ENCODE data around the gene SNX20. TPM values are rescaled to one million over a fixed set of nuclear protein-coding genes. Genes with fewer than 3 reads are reported as not detected.

Gene SNX20
- total and polyA plus RNA-seq, 10 donors = 17.6 to 50.5 (median 31.5) TPM

- intact Hi-C loops (cut with DNase I; ENCODE audit: low total_unique reads) = no loop called here
- H3K4me1 ChIP-seq = no peaks in the 10 kb centered on the region
- H3K27ac ChIP-seq = no peak overlapping the region
- no peak for DNase-seq
- no peaks in the 10 kb centered on the region for H3K9me3 ChIP-seq
- WGBS, 5 donors = 94 to 96% (median 95%) methylated on average over 5 of the region's 5 CpGs
- no peaks in the 10 kb centered on the region for H3K36me3 ChIP-seq
- TF ChIP-seq POLR2A (IDR thresholded peaks at IDR 0.05) (no peak), POLR2AphosphoS5 (IDR thresholded peaks at IDR 0.05) (no peak)
- TF ChIP-seq, protein P1, sequence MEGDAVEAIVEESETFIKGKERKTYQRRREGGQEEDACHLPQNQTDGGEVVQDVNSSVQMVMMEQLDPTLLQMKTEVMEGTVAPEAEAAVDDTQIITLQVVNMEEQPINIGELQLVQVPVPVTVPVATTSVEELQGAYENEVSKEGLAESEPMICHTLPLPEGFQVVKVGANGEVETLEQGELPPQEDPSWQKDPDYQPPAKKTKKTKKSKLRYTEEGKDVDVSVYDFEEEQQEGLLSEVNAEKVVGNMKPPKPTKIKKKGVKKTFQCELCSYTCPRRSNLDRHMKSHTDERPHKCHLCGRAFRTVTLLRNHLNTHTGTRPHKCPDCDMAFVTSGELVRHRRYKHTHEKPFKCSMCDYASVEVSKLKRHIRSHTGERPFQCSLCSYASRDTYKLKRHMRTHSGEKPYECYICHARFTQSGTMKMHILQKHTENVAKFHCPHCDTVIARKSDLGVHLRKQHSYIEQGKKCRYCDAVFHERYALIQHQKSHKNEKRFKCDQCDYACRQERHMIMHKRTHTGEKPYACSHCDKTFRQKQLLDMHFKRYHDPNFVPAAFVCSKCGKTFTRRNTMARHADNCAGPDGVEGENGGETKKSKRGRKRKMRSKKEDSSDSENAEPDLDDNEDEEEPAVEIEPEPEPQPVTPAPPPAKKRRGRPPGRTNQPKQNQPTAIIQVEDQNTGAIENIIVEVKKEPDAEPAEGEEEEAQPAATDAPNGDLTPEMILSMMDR (IDR thresholded peaks at IDR 0.05 in 8 of 11, conservative IDR thresholded peaks at IDR 0.05 in 3 of 11) = no peak
- H3K4me3 ChIP-seq = no peak overlapping the region
- H3K27me3 ChIP-seq (replicated peaks in 1 of 7) = peaks cover 0 to 13% (median 0%) of the 10 kb centered on the region in 7 donors
Observed at GRCh38 chr16:50642349-50642748, 38.8 kb downstream of the SNX20 start.

- Histone ChIP-seq H3K36me3 (no peaks in the 10 kb centered on the region), H3K4me3 (no peak overlapping the region), H3K4me1 (no peaks in the 10 kb centered on the region), H3K27me3 (replicated peaks in 1 of 7) (peaks cover 0 to 13% (median 0%) of the 10 kb centered on the region in 7 donors), H3K27ac (no peak overlapping the region), H3K9me3 (no peaks in the 10 kb centered on the region)
- no peak for DNase-seq
- intact Hi-C loops (cut with DNase I; ENCODE audit: low total_unique reads) = no loop called here
- 84 to 91% (median 89%) methylated on average over 4 of the region's 4 CpGs for WGBS, 5 donors
- TF ChIP-seq POLR2AphosphoS5 (IDR thresholded peaks at IDR 0.05) (no peak), POLR2A (IDR thresholded peaks at IDR 0.05) (no peak)
- TF ChIP-seq, protein P1 (IDR thresholded peaks at IDR 0.05 in 8 of 11, conservative IDR thresholded peaks at IDR 0.05 in 3 of 11) = no peak
Observed at GRCh38 chr16:50641818-50642187, 39.3 kb downstream of the SNX20 start.

GRCh38 chr16:50640919-50641817, 39.9 kb downstream of the SNX20 start:
- no peak for DNase-seq
- H3K27me3 ChIP-seq (replicated peaks in 1 of 7) = peaks cover 0 to 13% (median 0%) of the 10 kb centered on the region in 7 donors
- H3K4me1 ChIP-seq = no peaks in the 10 kb centered on the region
- intact Hi-C loops (cut with DNase I; ENCODE audit: low total_unique reads) = no loop called here
- H3K27ac ChIP-seq = no peak overlapping the region
- 69 to 78% (median 74%) methylated on average over 12 to 15 of the region's 15 CpGs for WGBS, 5 donors
- no peaks in the 10 kb centered on the region for H3K9me3 ChIP-seq
- H3K4me3 ChIP-seq = no peak overlapping the region
- no peaks in the 10 kb centered on the region for H3K36me3 ChIP-seq
- TF ChIP-seq, protein P1 (IDR thresholded peaks at IDR 0.05 in 8 of 11, conservative IDR thresholded peaks at IDR 0.05 in 3 of 11) = no peak
- no peak for TF ChIP-seq POLR2A (IDR thresholded peaks at IDR 0.05)
- no peak for TF ChIP-seq POLR2AphosphoS5 (IDR thresholded peaks at IDR 0.05)

- H3K36me3 ChIP-seq = no peaks in the 10 kb centered on the region
- intact Hi-C loops (cut with DNase I; ENCODE audit: low total_unique reads) = no loop called here
- DNase-seq = no peak
- TF ChIP-seq POLR2A (IDR thresholded peaks at IDR 0.05) (no peak), POLR2AphosphoS5 (IDR thresholded peaks at IDR 0.05) (no peak)
- TF ChIP-seq, protein P1 (IDR thresholded peaks at IDR 0.05 in 8 of 11, conservative IDR thresholded peaks at IDR 0.05 in 3 of 11) = no peak
- no peak overlapping the region for H3K27ac ChIP-seq
- H3K27me3 ChIP-seq (replicated peaks in 1 of 7) = peaks cover 0 to 13% (median 0%) of the 10 kb centered on the region in 7 donors
- no peaks in the 10 kb centered on the region for H3K9me3 ChIP-seq
- no peaks in the 10 kb centered on the region for H3K4me1 ChIP-seq
- 72 to 88% (median 76%) methylated on average over 1 of the region's 1 CpG for WGBS, 5 donors
- H3K4me3 ChIP-seq = no peak overlapping the region
Observed at GRCh38 chr16:50640391-50640790, 40.7 kb downstream of the SNX20 start.

All from spleen (tissue), 11 donors.